HG02678 (cell line): ENCODE results near the gene GAPT.
"Not testable (repeated sequence)": the region's sequence is repeated elsewhere in the genome, so short reads cannot be mapped to it uniquely, and the experiment has no call there.

Source experiments
- ATAC-seq: cut with Tn5 transposase; IDR thresholded peaks from one replicate; pipeline ENCODE4 v1.9.1; 2021; ENCODE audit warnings: mild to moderate bottlenecking, moderate library complexity; ENCODE audit not compliant: unreplicated experiment

GAPT gene

GRCh38 chr5:58503390-58504046 is 12.3 kb downstream of the GAPT start:
- ATAC-seq = no peak

- no peak for ATAC-seq
Observed at GRCh38 chr5:58504766-58505165, 13.5 kb downstream of the GAPT start.

GRCh38 chr5:58505502-58505901 is 14.3 kb downstream of the GAPT start:
- ATAC-seq = peak; percentile 3

GRCh38 chr5:58505971-58506640 is 14.9 kb downstream of the GAPT start:
- peak; percentile 79 for ATAC-seq

- no peak for ATAC-seq
Observed at GRCh38 chr5:58507715-58508114, 16.5 kb downstream of the GAPT start.

GRCh38 chr5:58517198-58517597 is 26.0 kb downstream of the GAPT start:
- ATAC-seq = no peak

- no peak for ATAC-seq
Observed at GRCh38 chr5:58523956-58524355, 32.7 kb downstream of the GAPT start.

GRCh38 chr5:58524571-58524970 is 33.3 kb downstream of the GAPT start:
- no peak for ATAC-seq

- ATAC-seq = no peak
Observed at GRCh38 chr5:58530942-58531490, 39.8 kb downstream of the GAPT start.

- ATAC-seq = not testable (repeated sequence)
Observed at GRCh38 chr5:58541935-58542334, 50.7 kb downstream of the GAPT start.

GRCh38 chr5:58542709-58543108 is 51.5 kb downstream of the GAPT start:
- ATAC-seq = no peak

GRCh38 chr5:58543723-58544122 is 52.5 kb downstream of the GAPT start:
- no peak for ATAC-seq

- no peak for ATAC-seq
Observed at GRCh38 chr5:58544195-58544594, 53.0 kb downstream of the GAPT start.

GRCh38 chr5:58544926-58545325 is 53.7 kb downstream of the GAPT start:
- ATAC-seq = no peak

- ATAC-seq = peak; percentile 97
Observed at GRCh38 chr5:58545912-58546311, 54.7 kb downstream of the GAPT start.
